HG02973 (cell line): ENCODE measurements around the gene VAMP8.
"Not testable (repeated sequence)": the region's sequence is repeated elsewhere in the genome, so short reads cannot be mapped to it uniquely, and the experiment has no call there.

ENCODE experiments used
- ATAC-seq: cut with Tn5 transposase; IDR thresholded peaks from one replicate; pipeline ENCODE4 v1.9.1; 2021; ENCODE audit warnings: moderate library complexity; ENCODE audit not compliant: unreplicated experiment

VAMP8 gene

GRCh38 chr2:85597241-85597640 lies 19.9 kb downstream of the VAMP8 start:
- no peak for ATAC-seq

GRCh38 chr2:85598594-85599340 lies 21.4 kb downstream of the VAMP8 start:
- no peak for ATAC-seq

- ATAC-seq = no peak
Measured at GRCh38 chr2:85599468-85600234, 22.3 kb downstream of the VAMP8 start.

GRCh38 chr2:85600235-85600575 lies 22.8 kb downstream of the VAMP8 start:
- no peak for ATAC-seq

GRCh38 chr2:85600951-85601770 lies 23.8 kb downstream of the VAMP8 start:
- ATAC-seq = no peak

- ATAC-seq = peak; percentile 22
Measured at GRCh38 chr2:85601771-85602475, 24.5 kb downstream of the VAMP8 start.

GRCh38 chr2:85602476-85603234 lies 25.3 kb downstream of the VAMP8 start, which contains the start of gene TMEM150A:
TSS of gene TMEM150A (minus strand) at chr2:85602698. CDS start at chr2:85601948, 750 bp downstream.
- peak; percentile 92 for ATAC-seq

- ATAC-seq = not testable (repeated sequence)
Measured at GRCh38 chr2:85604133-85604444, 26.7 kb downstream of the VAMP8 start.

- ATAC-seq = no peak
Measured at GRCh38 chr2:85604568-85605339, 27.4 kb downstream of the VAMP8 start.

GRCh38 chr2:85605406-85606115 lies 28.2 kb downstream of the VAMP8 start:
- no peak for ATAC-seq

- ATAC-seq = no peak
Measured at GRCh38 chr2:85606116-85606455, 28.7 kb downstream of the VAMP8 start.

GRCh38 chr2:85607268-85608215 lies 30.2 kb downstream of the VAMP8 start:
- ATAC-seq = no peak

- ATAC-seq = no peak
Measured at GRCh38 chr2:85611217-85611704, 33.9 kb downstream of the VAMP8 start.

GRCh38 chr2:85611705-85612587 lies 34.6 kb downstream of the VAMP8 start, which contains the start of gene C2orf68:
TSS of gene C2orf68 (minus strand) at chr2:85612066. CDS start at chr2:85611984, 82 bp downstream.
- peak; percentile 65 for ATAC-seq

- no peak for ATAC-seq
Measured at GRCh38 chr2:85613717-85614515, 36.5 kb downstream of the VAMP8 start.

GRCh38 chr2:85614757-85615156 lies 37.4 kb downstream of the VAMP8 start:
- ATAC-seq = not testable (repeated sequence)
